Metanephros (tissue), 2 donors: ENCODE results near the gene ZCRB1. TPM values are rescaled to one million over a fixed set of nuclear protein-coding genes. Genes with fewer than 3 reads are reported as not detected.

Experiments used
- small RNA-seq: library from RNA; depleted of rRNA; stranded (forward); fragments of <200 nt; gene quantifications from one replicate; pipeline ENCODE3, GENCODE V24; 2014; ENCODE audit warnings: low replicate concordance
- total RNA-seq: library from RNA; depleted of rRNA; stranded (reverse); fragments of >200 nt; gene quantifications from one replicate; pipeline ENCODE4 v1.2.3, GENCODE V29; 2014

Gene ZCRB1, protein sequence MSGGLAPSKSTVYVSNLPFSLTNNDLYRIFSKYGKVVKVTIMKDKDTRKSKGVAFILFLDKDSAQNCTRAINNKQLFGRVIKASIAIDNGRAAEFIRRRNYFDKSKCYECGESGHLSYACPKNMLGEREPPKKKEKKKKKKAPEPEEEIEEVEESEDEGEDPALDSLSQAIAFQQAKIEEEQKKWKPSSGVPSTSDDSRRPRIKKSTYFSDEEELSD
- 38.4 TPM for total RNA-seq

GRCh38 chr12:42325653-42326474 lies at the start of gene ZCRB1, which contains the start of gene PPHLN1:
Gene ZCRB1 (minus strand): TSS chr12:42326094. CDS start chr12:42324102, 1,992 bp downstream.
Gene PPHLN1 (plus strand): TSS chr12:42326167. CDS start chr12:42335903, 9,736 bp downstream.

Small RNA genes within 50 kb of the gene (small RNA-seq; reads per million reads assigned to genes)
- not detected for gene MIR7851
- not detected for gene RF00090

Other genes starting within 250 kb of the ZCRB1 start
- gene GXYLT1, start 181.2 kb downstream of the ZCRB1 start, total RNA-seq = 19.2 TPM
- 22.1 TPM for gene YAF2, start 87.8 kb downstream of the ZCRB1 start, total RNA-seq
- gene PPHLN1, start 73 bp upstream of the ZCRB1 start, total RNA-seq = 59.9 TPM